Hepatocyte (in vitro differentiated cells): Measurements from ENCODE around the gene ACTR6. TPM values are rescaled to one million over a fixed set of nuclear protein-coding genes. Genes with fewer than 3 reads are reported as not detected.
A peak's percentile ranks its signal among the peaks of the same experiment; 100 is the strongest.

Source experiments
- DNase-seq: peaks from one replicate; pipeline ENCODE4 v3.0.0-alpha.2; 2016; ENCODE audit warnings: low spot score
- H2AFZ ChIP-seq: fragments of 200-600 bp; sonication (generic); 2 replicates; pipeline ENCODE4 v1.6.0; 2016; ENCODE audit warnings: antibody characterized with exemption, mild to moderate bottlenecking
- H3K27ac ChIP-seq: fragments of 200-600 bp; sonication (generic); 2 replicates; pipeline ENCODE4 v1.5.1; 2016; ENCODE audit warnings: mild to moderate bottlenecking
- H3K27me3 ChIP-seq: fragments of 200-600 bp; sonication (generic); 2 replicates; pipeline ENCODE4 v1.6.1; 2016
- H3K36me3 ChIP-seq: fragments of 200-600 bp; sonication (generic); replicated peaks from 2 replicates; pipeline ENCODE4 v1.5.1; 2016; ENCODE audit warnings: low read depth; ENCODE audit not compliant: insufficient read depth
- H3K4me1 ChIP-seq: fragments of 200-600 bp; sonication (generic); 2 replicates; pipeline ENCODE4 v1.5.1; 2016; ENCODE audit warnings: mild to moderate bottlenecking, moderate library complexity; ENCODE audit not compliant: insufficient read depth
- H3K4me2 ChIP-seq: fragments of 200-600 bp; sonication (generic); 2 replicates; pipeline ENCODE4 v1.6.0; 2016
- H3K4me3 ChIP-seq: fragments of 200-600 bp; sonication (generic); 2 replicates; pipeline ENCODE4 v1.5.1; 2016; ENCODE audit warnings: mild to moderate bottlenecking
- H3K79me2 ChIP-seq: fragments of 200-600 bp; sonication (generic); 2 replicates; pipeline ENCODE4 v1.6.0; 2017; ENCODE audit warnings: mild to moderate bottlenecking
- H3K9me2 ChIP-seq: fragments of 200-600 bp; sonication (generic); replicated peaks from 2 replicates; pipeline ENCODE4 v1.6.0; 2017; ENCODE audit warnings: mild to moderate bottlenecking; ENCODE audit not compliant: insufficient read depth
- H3K9me3 ChIP-seq: fragments of 200-600 bp; sonication (generic); 2 replicates; pipeline ENCODE4 v1.5.1; 2016; ENCODE audit warnings: low read depth, mild to moderate bottlenecking
- H4K20me1 ChIP-seq: fragments of 200-600 bp; sonication (generic); 2 replicates; pipeline ENCODE4 v1.6.0; 2016; ENCODE audit warnings: mild to moderate bottlenecking; ENCODE audit not compliant: insufficient read depth, poor library complexity, severe bottlenecking
- CTCF ChIP-seq: fragments of 200-600 bp; sonication (generic); IDR thresholded peaks from 2 replicates; pipeline ENCODE4 v1.5.1; 2016; ENCODE audit warnings: antibody characterized with exemption, mild to moderate bottlenecking; ENCODE audit not compliant: poor library complexity
- EZH2 ChIP-seq: fragments of 200-600 bp; sonication (generic); IDR thresholded peaks from 2 replicates; pipeline ENCODE4 v1.6.1; 2016; ENCODE audit warnings: antibody characterized with exemption, mild to moderate bottlenecking, borderline replicate concordance
- EZH2phosphoT487 ChIP-seq: fragments of 200-600 bp; sonication (generic); IDR thresholded peaks from one replicate; pipeline ENCODE4 v1.6.1; 2018; ENCODE audit warnings: antibody characterized with exemption, mild to moderate bottlenecking, low read depth, moderate library complexity; ENCODE audit not compliant: unreplicated experiment, severe bottlenecking
- WGBS: methylation state at CpG from one replicate; pipeline ENCODE4 v1.1.6; 2016; ENCODE audit warnings: low lambda C conversion rate; ENCODE audit errors: missing lambda C conversion rate; 5-methylcytosine and 5-hydroxymethylcytosine counted together
- polyA plus RNA-seq: library from polyadenylated mRNA; unstranded; fragments of >200 nt; fragmentation: Nextera tagmentation; extraction: Ambion mirVana; gene quantifications from 2 replicates; pipeline ENCODE4 v1.2.1, GENCODE V29; 2016
- total RNA-seq: library from RNA; depleted of rRNA; stranded (reverse); fragments of >200 nt; gene quantifications from 2 replicates; pipeline ENCODE4 v1.2.3, GENCODE V29; 2014

The ACTR6 gene
- total and polyA plus RNA-seq, 2 experiments from 2014 or later = 18.0 to 38.0 TPM

DNA sequence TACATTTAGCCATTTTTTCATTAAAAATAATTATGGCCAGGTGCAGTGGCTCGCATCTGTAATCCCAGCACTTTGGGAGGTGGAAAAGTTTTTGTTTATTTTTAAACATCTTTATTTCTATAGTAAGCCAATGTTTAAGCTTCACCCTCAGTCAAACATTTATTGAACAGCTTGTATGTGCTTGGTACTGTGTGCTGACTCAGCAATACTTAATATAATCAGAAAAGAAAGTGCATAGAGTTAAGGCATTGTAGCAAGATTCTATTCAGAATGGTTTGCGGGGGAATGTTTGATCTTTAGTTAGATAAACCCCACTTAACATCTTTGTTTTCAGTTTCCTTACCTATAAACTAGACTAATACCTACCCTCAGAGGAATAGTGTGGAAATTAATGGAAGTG lies 11.1 kb downstream of the ACTR6 start:
- no peak for DNase-seq
- Histone ChIP-seq H3K9me2 (no peaks in the 10 kb centered on the region), H2AFZ (no peak overlapping the region), H3K79me2 (no peaks in the 10 kb centered on the region), H3K27me3 (no peaks in the 10 kb centered on the region), H3K9me3 (no peaks in the 10 kb centered on the region), H3K27ac (no peak overlapping the region), H3K4me3 (no peak overlapping the region), H3K4me2 (no peak overlapping the region), H4K20me1 (no peaks in the 10 kb centered on the region), H3K36me3 (no peaks in the 10 kb centered on the region), H3K4me1 (peaks cover 6% of the 10 kb centered on the region)
- 88% methylated on average over 2 of the region's 2 CpGs for WGBS
- TF ChIP-seq EZH2phosphoT487 (no peak), CTCF (no peak), EZH2 (no peak)

DNA sequence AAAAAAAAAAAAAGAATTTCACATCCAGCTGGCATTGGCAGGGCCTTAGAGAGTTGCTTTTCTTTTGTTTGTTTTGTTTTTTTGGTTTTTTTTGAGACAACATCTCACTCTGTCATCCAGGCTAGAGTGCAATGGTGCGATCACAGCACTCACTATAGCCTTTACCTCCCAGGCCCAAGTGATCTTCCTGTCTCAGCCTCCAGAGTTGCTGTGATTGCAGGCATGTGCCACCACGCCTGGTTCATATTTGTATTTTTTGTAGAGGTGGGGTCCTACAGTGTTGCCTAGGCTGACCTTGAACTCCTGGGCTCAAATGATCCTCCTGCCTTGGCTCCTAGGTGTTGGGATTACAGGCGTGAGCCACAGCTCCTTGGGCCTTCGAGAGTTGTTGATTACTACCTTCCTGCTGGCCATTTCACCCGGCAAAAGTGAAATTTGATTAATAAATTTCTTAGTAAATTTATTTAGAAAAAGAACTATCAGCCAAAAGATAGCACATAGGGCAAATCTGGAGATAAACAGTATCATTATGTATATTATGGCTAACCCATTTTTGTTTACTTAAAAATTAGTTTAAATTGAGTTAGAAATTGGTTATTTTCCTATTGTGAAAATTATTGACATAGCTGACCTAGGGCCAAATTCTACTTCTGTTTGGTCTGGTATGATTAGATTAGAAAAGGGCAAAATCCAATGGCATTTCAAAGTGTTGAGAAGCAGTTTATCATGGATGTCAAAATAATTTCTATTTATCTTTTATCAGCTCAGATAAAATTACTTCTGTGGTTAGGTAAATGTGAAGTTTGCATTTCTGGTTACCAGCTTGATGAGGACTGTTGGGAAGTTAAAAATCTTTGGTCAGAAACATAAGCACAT lies 12.6 kb downstream of the ACTR6 start:
- Histone ChIP-seq H3K36me3 (no peaks in the 10 kb centered on the region), H3K4me3 (no peak overlapping the region), H3K4me1 (peaks cover 6% of the 10 kb centered on the region), H3K9me3 (no peaks in the 10 kb centered on the region), H3K79me2 (no peaks in the 10 kb centered on the region), H4K20me1 (no peaks in the 10 kb centered on the region), H2AFZ (no peak overlapping the region), H3K27ac (peak overlapping the region; percentile 33), H3K27me3 (no peaks in the 10 kb centered on the region), H3K4me2 (peak overlapping the region; percentile 5), H3K9me2 (no peaks in the 10 kb centered on the region)
- 68% methylated on average over 5 of the region's 5 CpGs for WGBS
- no peak for DNase-seq
- no peak for TF ChIP-seq EZH2
- no peak for TF ChIP-seq EZH2phosphoT487
- TF ChIP-seq CTCF = no peak

- Histone ChIP-seq H2AFZ (no peak overlapping the region), H3K4me2 (no peak overlapping the region), H3K9me2 (no peaks in the 10 kb centered on the region), H3K36me3 (no peaks in the 10 kb centered on the region), H3K27me3 (no peaks in the 10 kb centered on the region), H4K20me1 (no peaks in the 10 kb centered on the region), H3K79me2 (no peaks in the 10 kb centered on the region), H3K4me3 (no peak overlapping the region), H3K4me1 (peaks cover 13% of the 10 kb centered on the region), H3K9me3 (no peaks in the 10 kb centered on the region), H3K27ac (peak overlapping the region; percentile 23)
- TF ChIP-seq EZH2phosphoT487 (no peak), EZH2 (no peak), CTCF (no peak)
- DNase-seq = no peak
- 98% methylated on average over 2 of the region's 2 CpGs for WGBS
These were observed 13.9 kb downstream of the ACTR6 start for GRCh38 chr12:100214518-100214917.
